ENCODE measurements around the gene ANKMY1.

The ANKMY1 gene

GRCh38 chr2:240442891-240443715 lies 114.7 kb downstream of the ANKMY1 start:
- Histone ChIP-seq H3K4me3 (ENCODE audit: low read depth, low read length) (no peak overlapping the region), H3K9me3 (ENCODE audit: control insufficient read depth, insufficient read depth, low read length) (no peaks in the 10 kb centered on the region), H3K9ac (ENCODE audit: low read depth, low read length) (no peak overlapping the region), H3K36me3 (ENCODE audit: control insufficient read depth, insufficient read depth, low read length) (no peaks in the 10 kb centered on the region), H3K27me3 (ENCODE audit: control insufficient read depth, insufficient read depth, low read length) (peaks cover 1% of the 10 kb centered on the region), H3K4me1 (ENCODE audit: control insufficient read depth, insufficient read depth, low read length) (no peaks in the 10 kb centered on the region)

- H3K9me3 ChIP-seq (ENCODE audit: control insufficient read depth, insufficient read depth, low read length), result no peaks in the 10 kb centered on the region
- no peak overlapping the region for H3K9ac ChIP-seq (ENCODE audit: low read depth, low read length)
- no peaks in the 10 kb centered on the region for H3K4me1 ChIP-seq (ENCODE audit: control insufficient read depth, insufficient read depth, low read length)
- peaks cover 12% of the 10 kb centered on the region for H3K27me3 ChIP-seq (ENCODE audit: control insufficient read depth, insufficient read depth, low read length)
- H3K4me3 ChIP-seq (ENCODE audit: low read depth, low read length), result no peak overlapping the region
- no peaks in the 10 kb centered on the region for H3K36me3 ChIP-seq (ENCODE audit: control insufficient read depth, insufficient read depth, low read length)
Measured at GRCh38 chr2:240441993-240442411, 115.8 kb downstream of the ANKMY1 start.

GRCh38 chr2:240441326-240441992 lies 116.3 kb downstream of the ANKMY1 start:
- peaks cover 18% of the 10 kb centered on the region for H3K27me3 ChIP-seq (ENCODE audit: control insufficient read depth, insufficient read depth, low read length)
- no peaks in the 10 kb centered on the region for H3K4me1 ChIP-seq (ENCODE audit: control insufficient read depth, insufficient read depth, low read length)
- no peaks in the 10 kb centered on the region for H3K36me3 ChIP-seq (ENCODE audit: control insufficient read depth, insufficient read depth, low read length)
- no peak overlapping the region for H3K4me3 ChIP-seq (ENCODE audit: low read depth, low read length)
- H3K9me3 ChIP-seq (ENCODE audit: control insufficient read depth, insufficient read depth, low read length), result no peaks in the 10 kb centered on the region
- no peak overlapping the region for H3K9ac ChIP-seq (ENCODE audit: low read depth, low read length)

GRCh38 chr2:240440704-240441320 lies 117.0 kb downstream of the ANKMY1 start:
- Histone ChIP-seq H3K36me3 (ENCODE audit: control insufficient read depth, insufficient read depth, low read length) (no peaks in the 10 kb centered on the region), H3K4me3 (ENCODE audit: low read depth, low read length) (no peak overlapping the region), H3K27me3 (ENCODE audit: control insufficient read depth, insufficient read depth, low read length) (peaks cover 18% of the 10 kb centered on the region), H3K4me1 (ENCODE audit: control insufficient read depth, insufficient read depth, low read length) (no peaks in the 10 kb centered on the region), H3K9ac (ENCODE audit: low read depth, low read length) (no peak overlapping the region), H3K9me3 (ENCODE audit: control insufficient read depth, insufficient read depth, low read length) (no peaks in the 10 kb centered on the region)

GRCh38 chr2:240440251-240440650 lies 117.5 kb downstream of the ANKMY1 start:
- H3K4me3 ChIP-seq (ENCODE audit: low read depth, low read length), result no peak overlapping the region
- H3K4me1 ChIP-seq (ENCODE audit: control insufficient read depth, insufficient read depth, low read length), result no peaks in the 10 kb centered on the region
- no peaks in the 10 kb centered on the region for H3K9me3 ChIP-seq (ENCODE audit: control insufficient read depth, insufficient read depth, low read length)
- H3K36me3 ChIP-seq (ENCODE audit: control insufficient read depth, insufficient read depth, low read length), result no peaks in the 10 kb centered on the region
- no peak overlapping the region for H3K9ac ChIP-seq (ENCODE audit: low read depth, low read length)
- H3K27me3 ChIP-seq (ENCODE audit: control insufficient read depth, insufficient read depth, low read length), result peaks cover 18% of the 10 kb centered on the region

- H3K9ac ChIP-seq (ENCODE audit: low read depth, low read length), result no peak overlapping the region
- no peak overlapping the region for H3K4me3 ChIP-seq (ENCODE audit: low read depth, low read length)
- no peaks in the 10 kb centered on the region for H3K4me1 ChIP-seq (ENCODE audit: control insufficient read depth, insufficient read depth, low read length)
- no peaks in the 10 kb centered on the region for H3K9me3 ChIP-seq (ENCODE audit: control insufficient read depth, insufficient read depth, low read length)
- H3K27me3 ChIP-seq (ENCODE audit: control insufficient read depth, insufficient read depth, low read length), result peaks cover 18% of the 10 kb centered on the region
- H3K36me3 ChIP-seq (ENCODE audit: control insufficient read depth, insufficient read depth, low read length), result no peaks in the 10 kb centered on the region
Measured at GRCh38 chr2:240439698-240440151, 118.1 kb downstream of the ANKMY1 start.

GRCh38 chr2:240438810-240439697 lies 118.7 kb downstream of the ANKMY1 start:
- H3K9ac ChIP-seq (ENCODE audit: low read depth, low read length), result no peak overlapping the region
- H3K27me3 ChIP-seq (ENCODE audit: control insufficient read depth, insufficient read depth, low read length), result peaks cover 22% of the 10 kb centered on the region

GRCh38 chr2:240437861-240438809 lies 119.7 kb downstream of the ANKMY1 start:
- H3K9ac ChIP-seq (ENCODE audit: low read depth, low read length), result no peak overlapping the region
- H3K36me3 ChIP-seq (ENCODE audit: control insufficient read depth, insufficient read depth, low read length), result no peaks in the 10 kb centered on the region
- H3K4me1 ChIP-seq (ENCODE audit: control insufficient read depth, insufficient read depth, low read length), result no peaks in the 10 kb centered on the region
- no peaks in the 10 kb centered on the region for H3K9me3 ChIP-seq (ENCODE audit: control insufficient read depth, insufficient read depth, low read length)
- peaks cover 30% of the 10 kb centered on the region for H3K27me3 ChIP-seq (ENCODE audit: control insufficient read depth, insufficient read depth, low read length)
- H3K4me3 ChIP-seq (ENCODE audit: low read depth, low read length), result peak overlapping the region; percentile 8

More at GRCh38 chr2:240438810-240439697, 118.7 kb downstream of the ANKMY1 start:
- Histone ChIP-seq H3K4me1 (ENCODE audit: control insufficient read depth, insufficient read depth, low read length) (no peaks in the 10 kb centered on the region), H3K36me3 (ENCODE audit: control insufficient read depth, insufficient read depth, low read length) (no peaks in the 10 kb centered on the region), H3K4me3 (ENCODE audit: low read depth, low read length) (no peak overlapping the region), H3K9me3 (ENCODE audit: control insufficient read depth, insufficient read depth, low read length) (no peaks in the 10 kb centered on the region)

- H3K9ac ChIP-seq (ENCODE audit: low read depth, low read length), result no peak overlapping the region
- H3K27me3 ChIP-seq (ENCODE audit: control insufficient read depth, insufficient read depth, low read length), result peaks cover 30% of the 10 kb centered on the region
- no peaks in the 10 kb centered on the region for H3K36me3 ChIP-seq (ENCODE audit: control insufficient read depth, insufficient read depth, low read length)
- H3K4me3 ChIP-seq (ENCODE audit: low read depth, low read length), result no peak overlapping the region
- H3K9me3 ChIP-seq (ENCODE audit: control insufficient read depth, insufficient read depth, low read length), result no peaks in the 10 kb centered on the region
- H3K4me1 ChIP-seq (ENCODE audit: control insufficient read depth, insufficient read depth, low read length), result no peaks in the 10 kb centered on the region
Measured at GRCh38 chr2:240437551-240437860, 120.3 kb downstream of the ANKMY1 start.

GRCh38 chr2:240436683-240437550 lies 120.9 kb downstream of the ANKMY1 start:
- Histone ChIP-seq H3K4me3 (ENCODE audit: low read depth, low read length) (peak overlapping the region; percentile 46), H3K9ac (ENCODE audit: low read depth, low read length) (no peak overlapping the region), H3K27me3 (ENCODE audit: control insufficient read depth, insufficient read depth, low read length) (peaks cover 34% of the 10 kb centered on the region), H3K9me3 (ENCODE audit: control insufficient read depth, insufficient read depth, low read length) (no peaks in the 10 kb centered on the region), H3K36me3 (ENCODE audit: control insufficient read depth, insufficient read depth, low read length) (no peaks in the 10 kb centered on the region), H3K4me1 (ENCODE audit: control insufficient read depth, insufficient read depth, low read length) (no peaks in the 10 kb centered on the region)
